A549 (cell line): ENCODE data around the gene FMC1.

ENCODE experiments used
- BHLHE40 ChIP-seq: IDR thresholded peaks from 2 replicates; pipeline ENCODE4 v1.6.1; 2012; ENCODE audit warnings: low read depth, low read length, inconsistent platforms
- CEBPB ChIP-seq, 2 experiments: fragments of >200 bp in 1 of 2; sonication (Bioruptor Twin) in 1 of 2; formaldehyde crosslinking in 1 of 2; IDR thresholded peaks; 2 replicates each; pipeline ENCODE4 v1.6.1; 2012 to 2016
- CHD2 ChIP-seq: fragments of 150-350 bp; IDR thresholded peaks from 2 replicates; pipeline ENCODE4 v1.6.1; 2014; ENCODE audit warnings: low read length; ENCODE audit not compliant: partially characterized antibody
- CHD4 ChIP-seq: fragments of 200-600 bp; sonication (generic); IDR thresholded peaks from 2 replicates; pipeline ENCODE4 v1.6.1; 2016; ENCODE audit warnings: antibody characterized with exemption, mild to moderate bottlenecking, borderline replicate concordance
- CTCF ChIP-seq: fragments of >200 bp; sonication (Bioruptor Twin); formaldehyde crosslinking; IDR thresholded peaks from 3 replicates; pipeline ENCODE4 v1.5.1; 2016
- ESRRA ChIP-seq: fragments of 150-350 bp; IDR thresholded peaks from 2 replicates; pipeline ENCODE4 v1.6.1; 2014; ENCODE audit warnings: mild to moderate bottlenecking, low read length, borderline replicate concordance
- JUNB ChIP-seq: fragments of >200 bp; sonication (Bioruptor Twin); formaldehyde crosslinking; IDR thresholded peaks from 2 replicates; pipeline ENCODE4 v1.6.1; 2016
- NPAS2 ChIP-seq: fragments of 250-450 bp; sonication (Bioruptor Pico); IDR thresholded peaks from 2 replicates; pipeline ENCODE4 v1.8.0; 2022; ENCODE audit warnings: mild to moderate bottlenecking, moderate library complexity, borderline replicate concordance
- POLR2A ChIP-seq: IDR thresholded peaks from 2 replicates; pipeline ENCODE4 v1.6.1; 2012; ENCODE audit warnings: mild to moderate bottlenecking, low read length
- RAD21 ChIP-seq, 2 experiments: fragments of >200 bp in 1 of 2; sonication (Bioruptor Twin) in 1 of 2; formaldehyde crosslinking in 1 of 2; IDR thresholded peaks in 1 of 2; conservative IDR thresholded peaks in 1 of 2; 2 replicates in 1 of 2; 3 replicates in 1 of 2; pipeline ENCODE4 v1.6.1; 2012 to 2018; ENCODE audit warnings: inconsistent platforms in 1 of 2
- SMC3 ChIP-seq: fragments of >200 bp; sonication (Bioruptor Twin); formaldehyde crosslinking; IDR thresholded peaks from 3 replicates; pipeline ENCODE4 v1.6.1; 2018; ENCODE audit warnings: inconsistent platforms
- ZFP36 ChIP-seq: fragments of 450-650 bp; IDR thresholded peaks from 2 replicates; pipeline ENCODE4 v1.6.1; 2014; ENCODE audit warnings: borderline replicate concordance; ENCODE audit not compliant: partially characterized antibody
- TF ChIP-seq, protein P1 (sequence below): fragments of 200-600 bp; sonication (generic); IDR thresholded peaks from 2 replicates; pipeline ENCODE4 v1.6.1; 2016; ENCODE audit warnings: antibody characterized with exemption, mild to moderate bottlenecking, moderate library complexity

DNA sequence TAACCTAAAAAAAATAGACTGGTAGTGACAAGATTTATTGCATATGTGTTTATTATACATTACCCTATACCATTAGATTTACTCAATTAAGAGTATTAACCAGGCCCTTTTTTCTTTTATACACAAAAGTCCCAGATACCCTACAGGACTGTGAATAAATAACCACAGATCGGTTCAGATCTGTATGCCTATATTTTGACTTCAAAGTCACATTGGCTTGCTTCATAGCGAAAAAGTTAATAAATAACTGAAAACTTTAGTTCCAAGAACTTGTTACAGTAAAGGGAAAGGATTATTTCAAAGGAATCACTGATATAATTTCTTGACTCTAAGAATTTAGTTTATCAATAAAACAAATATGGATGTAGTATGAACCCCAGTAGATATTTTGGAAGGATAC, 41.8 kb upstream of the FMC1 start:
- TF ChIP-seq SMC3, result no peak
- no peak for TF ChIP-seq CHD4
- no peak for TF ChIP-seq POLR2A
- no peak for TF ChIP-seq CHD2
- TF ChIP-seq ESRRA, result no peak
- no peak for TF ChIP-seq CTCF
- no peak for TF ChIP-seq JUNB
- no peak for TF ChIP-seq CEBPB (IDR thresholded peaks at IDR 0.05)
- TF ChIP-seq, protein P1, sequence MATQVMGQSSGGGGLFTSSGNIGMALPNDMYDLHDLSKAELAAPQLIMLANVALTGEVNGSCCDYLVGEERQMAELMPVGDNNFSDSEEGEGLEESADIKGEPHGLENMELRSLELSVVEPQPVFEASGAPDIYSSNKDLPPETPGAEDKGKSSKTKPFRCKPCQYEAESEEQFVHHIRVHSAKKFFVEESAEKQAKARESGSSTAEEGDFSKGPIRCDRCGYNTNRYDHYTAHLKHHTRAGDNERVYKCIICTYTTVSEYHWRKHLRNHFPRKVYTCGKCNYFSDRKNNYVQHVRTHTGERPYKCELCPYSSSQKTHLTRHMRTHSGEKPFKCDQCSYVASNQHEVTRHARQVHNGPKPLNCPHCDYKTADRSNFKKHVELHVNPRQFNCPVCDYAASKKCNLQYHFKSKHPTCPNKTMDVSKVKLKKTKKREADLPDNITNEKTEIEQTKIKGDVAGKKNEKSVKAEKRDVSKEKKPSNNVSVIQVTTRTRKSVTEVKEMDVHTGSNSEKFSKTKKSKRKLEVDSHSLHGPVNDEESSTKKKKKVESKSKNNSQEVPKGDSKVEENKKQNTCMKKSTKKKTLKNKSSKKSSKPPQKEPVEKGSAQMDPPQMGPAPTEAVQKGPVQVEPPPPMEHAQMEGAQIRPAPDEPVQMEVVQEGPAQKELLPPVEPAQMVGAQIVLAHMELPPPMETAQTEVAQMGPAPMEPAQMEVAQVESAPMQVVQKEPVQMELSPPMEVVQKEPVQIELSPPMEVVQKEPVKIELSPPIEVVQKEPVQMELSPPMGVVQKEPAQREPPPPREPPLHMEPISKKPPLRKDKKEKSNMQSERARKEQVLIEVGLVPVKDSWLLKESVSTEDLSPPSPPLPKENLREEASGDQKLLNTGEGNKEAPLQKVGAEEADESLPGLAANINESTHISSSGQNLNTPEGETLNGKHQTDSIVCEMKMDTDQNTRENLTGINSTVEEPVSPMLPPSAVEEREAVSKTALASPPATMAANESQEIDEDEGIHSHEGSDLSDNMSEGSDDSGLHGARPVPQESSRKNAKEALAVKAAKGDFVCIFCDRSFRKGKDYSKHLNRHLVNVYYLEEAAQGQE, result no peak
- TF ChIP-seq NPAS2 (CRISPR knock-in tag), result no peak
- no peak for TF ChIP-seq ZFP36
- TF ChIP-seq BHLHE40, result no peak
- no peak for TF ChIP-seq RAD21 (conservative IDR thresholded peaks at IDR 0.05 in 1 of 2, IDR thresholded peaks at IDR 0.05 in 1 of 2)
